Fibroblast of villous mesenchyme (primary cell): ENCODE results near the gene INPP4B. TPM values are rescaled to one million over a fixed set of nuclear protein-coding genes. Genes with fewer than 3 reads are reported as not detected.

ENCODE experiments used
- DNase-seq: peaks from one replicate; pipeline ENCODE4 v3.0.0-alpha.2; 2010; ENCODE audit warnings: low read depth
- H3K4me3 ChIP-seq: 2 replicates; pipeline ENCODE4 v1.5.1; 2011; ENCODE audit warnings: low read depth, mild to moderate bottlenecking, low read length
- CTCF ChIP-seq: IDR thresholded peaks from 2 replicates; pipeline ENCODE4 v1.5.1; 2012; ENCODE audit warnings: low read depth, mild to moderate bottlenecking, low read length; ENCODE audit not compliant: insufficient read depth
- total RNA-seq: library from RNA; depleted of rRNA; stranded (reverse); fragments of >200 nt; gene quantifications from 2 replicates; pipeline ENCODE4 v1.2.3, GENCODE V29; 2012

INPP4B gene
- total RNA-seq, 1 donor = 64.3 TPM

DNA sequence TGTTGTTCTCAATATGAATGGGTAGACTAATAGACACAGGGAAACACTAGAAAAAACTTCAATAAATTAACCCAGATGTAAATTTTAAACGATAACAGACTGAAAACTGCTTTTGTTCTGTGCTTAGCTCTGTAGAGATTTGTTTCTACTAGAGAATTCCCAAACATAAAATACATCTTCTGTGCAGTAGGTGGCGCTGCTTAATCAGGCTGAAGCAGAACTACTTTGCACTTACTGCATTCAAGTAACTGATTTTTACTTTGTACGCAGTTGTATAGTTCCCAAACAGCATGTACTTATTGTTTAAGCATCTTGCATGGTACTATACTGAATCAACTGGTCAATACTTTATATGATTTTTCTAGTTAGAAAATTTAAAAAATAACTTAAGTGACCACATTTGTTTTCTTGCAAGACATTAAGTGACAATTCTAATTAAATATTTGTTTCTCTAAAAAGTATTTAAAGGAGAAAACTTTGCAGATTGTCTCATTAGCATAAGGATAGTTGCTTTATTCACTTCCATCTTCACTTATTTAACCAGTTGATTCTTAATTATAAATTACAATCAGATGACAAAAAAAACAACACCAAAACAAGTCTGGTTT lies 719.1 kb downstream of the INPP4B start:
- no peak overlapping the region for H3K4me3 ChIP-seq
- peak; percentile 80 for TF ChIP-seq CTCF
- peak; percentile 81 for DNase-seq

GRCh38 chr4:142124874-142125273 lies 721.2 kb downstream of the INPP4B start:
- H3K4me3 ChIP-seq = no peak overlapping the region
- DNase-seq = no peak
- no peak for TF ChIP-seq CTCF

DNA sequence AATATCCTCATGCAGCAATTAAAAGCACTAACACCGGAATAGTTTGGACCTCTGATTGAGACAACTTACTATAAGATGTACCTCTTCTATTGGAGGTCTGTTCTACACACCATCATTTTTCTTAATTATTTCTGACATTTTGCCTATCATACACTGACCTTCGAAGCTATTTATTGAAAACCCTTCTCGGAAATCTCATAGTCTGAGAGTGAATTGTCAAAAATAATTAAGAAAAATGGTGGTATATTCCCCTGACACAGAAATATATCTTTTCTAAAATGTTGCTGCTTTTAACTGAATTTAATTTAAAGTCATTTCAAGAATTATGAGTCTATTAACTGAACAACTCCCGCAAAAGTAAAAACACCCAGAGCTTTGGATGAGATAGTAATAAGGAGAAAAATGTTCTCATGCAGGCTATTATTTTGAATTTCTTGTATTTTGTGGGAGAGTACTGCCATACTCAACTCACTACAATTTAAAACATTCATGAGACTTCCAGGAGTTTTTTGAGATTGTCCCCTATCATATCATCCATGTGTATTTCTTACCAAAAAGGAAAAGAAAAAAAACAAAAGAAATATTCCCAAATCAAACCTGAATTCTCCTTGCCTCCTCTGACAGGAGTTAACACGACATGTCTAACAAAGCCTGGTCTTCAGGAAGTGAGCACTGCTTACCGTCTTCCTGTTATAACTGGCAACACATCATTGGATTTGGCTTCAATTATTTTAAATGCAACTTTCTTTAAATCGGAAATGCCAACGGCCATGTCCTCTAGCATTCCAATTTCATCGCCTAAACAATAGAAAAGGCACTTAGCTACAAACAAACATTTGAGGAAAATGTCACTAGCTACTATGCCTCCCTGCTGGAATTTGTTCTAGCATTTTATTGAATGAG lies 724.4 kb downstream of the INPP4B start:
- TF ChIP-seq CTCF = no peak
- H3K4me3 ChIP-seq = no peak overlapping the region
- no peak for DNase-seq

DNA sequence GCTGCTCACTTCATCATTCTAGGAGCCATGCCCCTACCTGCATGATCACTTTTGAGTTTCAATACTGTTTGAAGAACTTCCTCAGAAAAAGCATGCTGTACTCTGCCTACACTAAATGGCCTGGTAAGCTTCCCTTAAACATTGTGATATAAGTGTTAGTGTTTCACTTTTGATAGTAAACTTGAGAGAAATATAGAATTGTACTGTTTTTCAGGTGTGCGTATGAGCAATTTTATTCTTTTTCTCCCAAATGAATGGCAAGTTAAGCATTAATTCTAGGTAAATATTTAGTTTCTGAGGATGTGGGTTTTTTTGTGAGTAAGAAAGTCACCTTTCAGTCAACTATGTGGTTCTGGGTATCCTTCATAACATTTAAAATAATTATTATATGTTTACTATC lies 725.2 kb downstream of the INPP4B start:
- no peak for DNase-seq
- no peak for TF ChIP-seq CTCF
- no peak overlapping the region for H3K4me3 ChIP-seq

DNA sequence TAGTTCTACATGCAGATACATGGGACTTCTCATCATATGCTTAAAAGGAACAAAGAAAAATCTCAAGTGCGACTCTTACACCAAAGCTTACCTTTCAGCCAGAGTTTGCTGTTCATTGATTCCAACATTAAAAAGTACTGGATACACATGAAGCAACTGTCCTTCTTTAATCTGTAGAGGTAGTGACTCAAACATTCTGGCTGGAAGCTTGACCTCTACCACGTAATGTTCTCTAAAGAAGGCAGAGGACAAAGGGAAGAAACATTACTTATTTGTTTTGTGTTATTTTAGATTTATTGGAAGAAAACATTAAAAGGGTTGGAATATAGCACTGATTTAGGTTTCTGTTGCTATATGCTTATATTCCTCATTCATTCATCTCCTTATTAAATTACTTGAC lies 733.6 kb downstream of the INPP4B start:
- H3K4me3 ChIP-seq = no peak overlapping the region
- no peak for TF ChIP-seq CTCF
- peak; percentile 21 for DNase-seq

DNA sequence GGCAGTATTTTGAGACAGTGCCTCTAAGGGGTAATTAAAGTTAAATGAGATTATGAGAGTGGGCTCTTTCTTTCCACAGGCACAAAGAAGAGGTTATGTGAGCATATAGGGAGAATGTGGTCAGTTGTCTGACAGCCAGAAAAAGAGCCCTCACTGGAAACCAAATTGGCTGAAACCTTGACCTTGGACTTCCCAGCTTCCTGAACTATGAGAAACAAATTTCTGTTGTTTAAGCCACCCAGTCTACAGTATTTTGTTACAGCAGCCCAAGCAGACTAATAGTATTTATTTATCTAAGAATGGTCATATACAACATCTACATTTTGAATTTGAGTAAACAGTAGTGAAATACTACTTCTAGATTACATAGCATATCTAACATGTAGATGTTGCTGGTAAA lies 736.0 kb downstream of the INPP4B start:
- no peak for TF ChIP-seq CTCF
- no peak overlapping the region for H3K4me3 ChIP-seq
- DNase-seq = no peak
